ENCODE data around the gene MMD2.

MMD2 gene

DNA sequence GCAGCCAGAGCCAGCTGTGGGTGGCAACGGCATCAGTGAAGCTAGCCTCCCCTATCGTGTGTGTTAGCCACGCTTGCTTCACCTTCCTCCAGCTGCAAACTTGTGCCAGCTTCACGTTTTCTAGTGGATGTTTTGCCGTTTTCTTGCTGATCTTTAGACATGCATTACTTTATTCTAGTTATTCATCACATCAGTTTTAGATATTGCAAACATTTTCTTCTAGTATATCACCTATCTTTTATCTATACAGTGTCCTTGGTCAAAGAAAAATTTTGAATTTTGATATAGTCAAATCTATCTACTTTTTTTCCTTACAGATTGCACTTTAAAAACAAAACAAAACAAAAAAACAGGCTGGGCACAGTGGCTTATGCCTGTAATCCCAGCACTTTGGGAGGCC, 90.5 kb downstream of the MMD2 start:
- DNase-seq = no peak

DNA sequence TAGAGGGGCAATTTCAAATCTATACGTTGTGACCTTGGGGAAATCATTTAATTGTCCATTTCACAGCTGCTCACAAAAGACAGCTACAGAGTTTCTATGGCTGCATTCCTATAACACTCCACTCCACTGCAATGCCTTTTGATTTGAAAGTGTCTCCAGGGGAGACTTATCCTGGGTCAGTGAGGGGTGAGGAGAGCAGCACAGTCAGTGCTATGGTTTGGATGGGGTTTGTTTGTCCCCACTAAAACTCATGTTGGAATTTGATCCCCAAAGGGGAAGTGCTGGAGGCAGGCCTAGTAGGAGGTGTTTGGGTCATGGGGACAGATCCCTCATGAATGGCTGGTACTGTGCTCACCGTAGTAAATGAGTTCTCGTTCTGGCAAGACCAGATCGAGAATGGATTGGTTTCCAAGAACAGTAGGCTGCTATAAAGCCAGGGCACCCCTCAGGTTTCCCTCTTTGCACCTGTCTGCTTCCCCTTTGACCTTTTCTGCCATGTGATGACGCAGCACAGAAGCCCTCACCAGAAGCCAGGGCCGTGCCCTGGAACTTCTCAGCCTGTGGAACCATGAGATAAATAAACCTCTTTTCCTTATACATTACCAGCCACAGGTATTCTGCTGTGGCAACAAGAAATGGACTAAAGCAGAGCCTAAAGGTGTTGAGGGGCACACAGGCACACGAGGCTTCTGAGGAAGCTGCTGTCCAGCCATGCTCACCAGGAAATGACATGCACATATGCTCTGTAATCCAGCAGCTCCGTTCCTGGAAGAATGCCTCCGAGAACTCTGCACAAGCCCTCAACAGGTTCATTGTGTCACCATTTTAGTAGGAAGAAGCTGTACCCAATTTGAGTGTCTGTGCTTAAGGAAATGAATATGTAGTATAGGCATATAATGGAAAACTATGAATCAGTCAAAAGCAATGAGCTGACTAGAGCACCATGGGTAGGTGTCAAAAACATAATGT, 92.2 kb downstream of the MMD2 start:
- no peak for DNase-seq

DNA sequence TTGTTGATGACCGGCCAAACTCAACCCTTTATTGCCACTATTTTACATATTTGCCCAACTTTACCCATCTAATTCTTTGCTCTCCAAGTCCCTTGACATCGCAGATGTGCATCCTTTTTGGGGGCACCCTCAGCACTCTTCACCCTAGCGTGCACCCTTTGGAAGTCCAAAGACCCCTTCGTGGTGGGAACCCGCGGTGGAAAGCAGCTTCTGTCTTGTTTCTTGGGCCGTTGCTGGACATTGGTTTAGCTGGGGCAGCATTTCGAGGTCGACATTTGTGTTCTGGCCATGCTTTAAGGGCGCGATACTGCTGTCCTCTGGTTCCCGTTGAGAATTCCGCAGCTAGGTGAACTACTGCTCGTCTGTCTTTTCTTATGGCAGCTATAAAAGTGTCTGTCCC, 96.8 kb downstream of the MMD2 start:
- DNase-seq = no peak

DNA sequence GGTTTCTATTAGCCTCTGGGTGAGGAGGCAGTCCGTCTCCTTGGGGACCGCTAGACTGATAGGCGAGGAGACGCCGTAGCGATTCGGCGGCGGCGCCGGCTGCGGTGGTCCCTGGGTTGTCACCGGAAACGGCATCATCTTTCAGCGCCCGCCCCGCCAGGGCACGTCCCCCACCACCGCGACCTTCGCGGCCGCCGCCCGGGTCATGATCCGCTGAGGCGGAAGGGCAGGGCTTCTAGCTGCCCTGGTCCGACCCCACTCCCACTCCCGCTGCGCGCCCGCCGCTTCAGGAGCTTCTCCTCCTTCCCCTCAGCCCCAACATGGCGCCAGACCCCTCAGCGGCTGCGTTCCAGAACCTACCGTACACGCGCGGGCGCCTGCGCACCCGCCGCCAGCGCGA, 97.3 kb downstream of the MMD2 start, which contains the start of gene PAPOLB:
PAPOLB (minus strand) TSS at position 358 of the 400 bp plus-strand sequence; CDS start at position 138, 220 bp downstream.
- no peak for DNase-seq

DNA sequence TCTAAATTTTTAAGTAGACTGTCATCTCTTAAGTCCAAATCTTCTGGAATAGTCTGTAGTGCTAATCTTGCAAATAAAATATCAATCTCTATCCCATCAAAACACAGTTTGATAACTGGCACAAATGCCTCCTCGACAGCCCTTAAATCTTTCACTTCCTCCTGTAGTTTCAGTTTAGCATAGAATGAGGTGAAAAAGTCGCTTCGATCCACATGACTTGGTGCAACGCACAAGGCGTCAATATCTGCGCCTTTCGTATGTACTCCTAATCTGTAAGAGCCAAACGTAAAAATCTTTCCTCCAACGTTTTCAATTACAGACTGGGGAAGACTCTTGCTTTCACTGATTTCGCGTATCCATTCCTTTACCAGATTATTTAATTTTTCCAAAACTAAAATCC, 97.8 kb downstream of the MMD2 start:
- no peak for DNase-seq

DNA sequence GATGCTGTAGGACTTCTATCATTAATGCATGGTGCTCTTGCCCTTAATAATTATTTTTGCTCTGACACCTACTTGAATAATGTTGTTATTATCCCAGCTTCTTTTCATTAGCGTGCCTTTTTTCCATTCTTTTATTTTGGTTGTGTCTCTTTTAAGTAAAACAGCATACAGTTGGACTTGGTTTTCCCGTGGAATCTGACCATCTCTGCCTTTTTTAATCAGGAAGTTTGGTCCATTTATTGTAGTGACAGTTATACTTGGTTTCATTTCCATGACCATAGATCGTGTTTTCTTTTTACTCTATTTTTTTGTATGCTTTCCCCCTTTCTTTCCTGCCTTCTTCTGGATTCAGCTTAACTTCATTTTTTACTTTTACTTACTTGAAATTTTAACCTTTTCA, 101.8 kb downstream of the MMD2 start:
- no peak for DNase-seq

- no peak for DNase-seq
Observed at GRCh38 chr7:4856336-4857057, 102.5 kb downstream of the MMD2 start.
